Measurements from ENCODE around the gene ELAC2. TPM values are rescaled to one million over a fixed set of nuclear protein-coding genes. Genes with fewer than 3 reads are reported as not detected.
A peak's percentile ranks its signal among the peaks of the same experiment; 100 is the strongest.

ELAC2 gene
- total RNA-seq, 4 donors from 2014 or later: 56.2 to 143 (median 66.0) TPM

DNA sequence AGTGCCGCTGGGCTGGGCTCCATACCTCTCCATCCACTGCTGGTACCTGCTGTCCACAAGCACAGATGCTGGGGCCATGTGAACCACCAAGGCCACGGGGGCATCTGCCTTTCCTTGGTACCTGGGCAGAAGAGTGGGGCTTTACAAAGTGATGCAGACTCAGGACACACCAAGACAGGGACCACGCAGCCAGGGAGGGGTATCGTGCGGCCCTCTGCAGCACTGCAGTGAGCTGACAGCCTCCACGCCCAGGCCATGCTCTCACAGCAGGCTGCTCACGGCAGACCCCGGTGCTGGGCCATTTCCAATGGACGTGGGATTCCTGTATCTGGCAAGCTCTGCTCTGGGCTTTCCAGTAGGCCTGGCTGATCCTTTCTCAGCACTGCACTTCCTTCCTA lies 14.4 kb downstream of the ELAC2 start:
- Histone ChIP-seq H3K4me3 (no peak overlapping the region), H3K9me3 (no peaks in the 10 kb centered on the region), H3K27me3 (no peaks in the 10 kb centered on the region), H3K4me1 (no peaks in the 10 kb centered on the region), H3K36me3 (peaks cover 0 to 68% (median 22%) of the 10 kb centered on the region in 4 donors), H3K27ac (no peak overlapping the region)
- DNase-seq: no peak
- intact Hi-C loops (cut with DNase I; ENCODE audit: low total_unique reads): loop anchor here (10.0 kb wide), 1 partner anchor 819 kb away; no protein-coding TSS in a partner anchor
- in situ Hi-C loops (cut with MboI; ENCODE audit: low pct_ligation_motif_present in 1 of 4, low pct_unique_long_range_greater_than_20kb in 1 of 4, low sequenced_read_pairs in 3 of 4): loop anchor here in 3 of 4 donors (25.0 kb wide), 4 partner anchors 241 to 991 kb away; partner anchors contain the start of gene MAP2K4 (in 1 of the 3)
- TF ChIP-seq CTCF (IDR thresholded peaks at IDR 0.05) (peak in 2 of 5 experiments; percentile 4 to 14), EP300 (IDR thresholded peaks at IDR 0.05; ENCODE audit: low read depth) (no peak), POLR2A (IDR thresholded peaks at IDR 0.05) (no peak)
- WGBS, 2 donors (ENCODE audit: low coverage in 1 of 2): 40 to 74% methylated on average over 1 to 9 of the region's 9 CpGs

- DNase-seq: peak; percentile 80
- intact Hi-C loops (cut with DNase I; ENCODE audit: low total_unique reads): loop anchor here (10.0 kb wide), 1 partner anchor 818 kb away; no protein-coding TSS in a partner anchor
- no peaks in the 10 kb centered on the region for H3K27me3 ChIP-seq
- no peak overlapping the region for H3K4me3 ChIP-seq
- no peaks in the 10 kb centered on the region for H3K4me1 ChIP-seq
- 41 to 44% methylated on average over 11 to 15 of the region's 15 CpGs for WGBS, 2 donors (ENCODE audit: low coverage in 1 of 2)
- in situ Hi-C loops (cut with MboI; ENCODE audit: low pct_ligation_motif_present in 1 of 4, low pct_unique_long_range_greater_than_20kb in 1 of 4, low sequenced_read_pairs in 3 of 4): loop anchor here in 3 of 4 donors (25.0 kb wide), 4 partner anchors 241 to 991 kb away; partner anchors contain the start of gene MAP2K4 (in 1 of the 3)
- no peak overlapping the region for H3K27ac ChIP-seq
- TF ChIP-seq EP300 (IDR thresholded peaks at IDR 0.05; ENCODE audit: low read depth): no peak
- peak; percentile 77 to 84 (median 81) for TF ChIP-seq CTCF (IDR thresholded peaks at IDR 0.05)
- no peaks in the 10 kb centered on the region for H3K9me3 ChIP-seq
- peaks cover 0 to 68% (median 23%) of the 10 kb centered on the region in 4 donors for H3K36me3 ChIP-seq
Observed at GRCh38 chr17:13002761-13003453, 14.9 kb downstream of the ELAC2 start.

DNA sequence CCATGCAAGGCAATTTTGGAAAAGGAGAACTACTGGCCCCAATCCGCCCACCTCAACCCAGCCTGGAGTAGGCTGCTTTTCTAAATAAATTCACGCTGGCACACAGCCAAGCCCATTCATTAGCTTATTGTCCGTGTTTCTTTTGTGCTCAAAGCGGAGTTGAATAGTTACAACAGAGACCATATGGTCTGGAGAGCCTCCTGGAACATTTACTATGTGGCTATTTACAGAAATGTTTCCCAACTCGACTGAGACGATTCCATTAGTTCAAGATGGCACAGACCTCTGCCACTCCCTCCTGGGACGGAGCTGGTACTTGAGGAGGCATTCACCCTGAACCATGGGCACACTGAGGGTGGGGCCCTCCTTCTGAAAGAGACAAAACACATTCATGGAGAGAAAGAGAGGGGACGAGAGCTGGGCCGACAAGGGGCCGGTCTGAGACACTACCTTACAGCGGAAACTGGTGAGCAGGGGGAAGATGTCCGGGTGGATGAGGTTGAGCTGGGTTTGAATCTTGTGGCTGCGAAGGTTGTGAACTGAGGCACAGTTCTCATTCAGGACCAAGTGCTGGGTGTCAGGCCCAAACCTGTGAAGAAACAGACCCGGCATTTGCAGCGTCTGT lies 15.7 kb downstream of the ELAC2 start:
- Histone ChIP-seq H3K4me3 (no peak overlapping the region), H3K4me1 (no peaks in the 10 kb centered on the region), H3K36me3 (peaks cover 0 to 72% (median 26%) of the 10 kb centered on the region in 4 donors), H3K27ac (no peak overlapping the region), H3K27me3 (no peaks in the 10 kb centered on the region), H3K9me3 (no peaks in the 10 kb centered on the region)
- 77% methylated on average over 13 to 15 of the region's 15 CpGs for WGBS, 2 donors (ENCODE audit: low coverage in 1 of 2)
- intact Hi-C loops (cut with DNase I; ENCODE audit: low total_unique reads) (loop anchor here (10.0 kb wide), 1 partner anchor 817 kb away; no protein-coding TSS in a partner anchor), in situ Hi-C loops (cut with MboI; ENCODE audit: low pct_ligation_motif_present in 1 of 4, low pct_unique_long_range_greater_than_20kb in 1 of 4, low sequenced_read_pairs in 3 of 4) (loop anchor here in 3 of 4 donors (25.0 kb wide), 4 partner anchors 240 to 990 kb away; partner anchors contain the start of gene MAP2K4 (in 1 of the 3))
- no peak for DNase-seq
- TF ChIP-seq POLR2A (IDR thresholded peaks at IDR 0.05): no peak
- no peak for TF ChIP-seq EP300 (IDR thresholded peaks at IDR 0.05; ENCODE audit: low read depth)
- no peak for TF ChIP-seq POLR2AphosphoS5 (IDR thresholded peaks at IDR 0.05)

- Histone ChIP-seq H3K9me3 (no peaks in the 10 kb centered on the region), H3K27ac (no peak overlapping the region), H3K4me1 (no peaks in the 10 kb centered on the region), H3K36me3 (peaks cover 0 to 74% (median 31%) of the 10 kb centered on the region in 4 donors), H3K4me3 (no peak overlapping the region), H3K27me3 (no peaks in the 10 kb centered on the region)
- in situ Hi-C loops (cut with MboI; ENCODE audit: low pct_ligation_motif_present in 1 of 4, low pct_unique_long_range_greater_than_20kb in 1 of 4, low sequenced_read_pairs in 3 of 4) (loop anchor here in 3 of 4 donors (25.0 kb wide), 4 partner anchors 238 to 988 kb away; partner anchors contain the start of gene MAP2K4 (in 1 of the 3)), intact Hi-C loops (cut with DNase I; ENCODE audit: low total_unique reads) (loop anchor here (10.0 kb wide), 1 partner anchor 816 kb away; no protein-coding TSS in a partner anchor)
- no peak for DNase-seq
- TF ChIP-seq EP300 (IDR thresholded peaks at IDR 0.05; ENCODE audit: low read depth) (no peak), CTCF (IDR thresholded peaks at IDR 0.05) (no peak), POLR2AphosphoS5 (IDR thresholded peaks at IDR 0.05) (no peak), POLR2A (IDR thresholded peaks at IDR 0.05) (no peak)
- 94% methylated on average over 8 of the region's 8 CpGs; no CpG with 5 or more reads in 1 of the 2 donors for WGBS, 2 donors (ENCODE audit: low coverage in 1 of 2)
Observed at GRCh38 chr17:13000561-13000960, 17.3 kb downstream of the ELAC2 start.
